ENCODE results near the gene TCP10L. TPM values are rescaled to one million over a fixed set of nuclear protein-coding genes. Genes with fewer than 3 reads are reported as not detected.

Gene TCP10L
- total and polyA plus RNA-seq, 2 of the 4 experiments (the other 2 are of a cell fraction) = 0.09 TPM; not detected in 1

- Histone ChIP-seq H3K56ac (ENCODE audit: extremely low read depth, insufficient read depth, low read length) (no peak overlapping the region), H3K9ac (ENCODE audit: low read depth, low read length) (no peak overlapping the region), H3K18ac (ENCODE audit: low read depth, low read length) (no peak overlapping the region), H3K14ac (replicated peaks; ENCODE audit: low read depth, low read length) (no peak overlapping the region), H2AFZ (replicated peaks; ENCODE audit: low read length, poor library complexity) (no peak overlapping the region), H3K27me3 (ENCODE audit: control insufficient read depth, insufficient read depth, low read length) (peaks cover 35% of the 10 kb centered on the region), H2BK5ac (ENCODE audit: low read depth, low read length, poor library complexity, severe bottlenecking) (no peak overlapping the region), H3K9me3 (ENCODE audit: control insufficient read depth, insufficient read depth, low read length) (no peaks in the 10 kb centered on the region), H4K91ac (ENCODE audit: insufficient read depth, low read depth, low read length) (no peak overlapping the region), H4K5ac (ENCODE audit: low read depth, low read length) (no peak overlapping the region), H3K4ac (ENCODE audit: low read depth, low read length) (no peak overlapping the region), H2BK120ac (ENCODE audit: low read depth, low read length) (no peak overlapping the region), H2BK20ac (ENCODE audit: low read depth, low read length) (no peak overlapping the region), H3K4me3 (ENCODE audit: insufficient read depth, low read depth, low read length) (no peak overlapping the region), H3K4me2 (ENCODE audit: low read depth, low read length) (no peak overlapping the region), H2AK9ac (replicated peaks; ENCODE audit: low read depth, low read length, poor library complexity) (no peak overlapping the region), H4K20me1 (ENCODE audit: insufficient read depth, low read length) (no peaks in the 10 kb centered on the region), H3K9me1 (ENCODE audit: insufficient read depth, low read length) (no peaks in the 10 kb centered on the region), H3K79me1 (ENCODE audit: low read depth in 1 of 2, low read length in 2 of 2) (no peaks in the 10 kb centered on the region), H4K8ac (ENCODE audit: low read depth in 2 of 2, low read length in 2 of 2) (no peak overlapping the region), H2BK15ac (ENCODE audit: low read depth, low read length) (no peak overlapping the region), H3K23ac (ENCODE audit: low read depth, low read length) (no peak overlapping the region), H3K36me3 (ENCODE audit: control insufficient read depth, insufficient read depth, low read length) (no peaks in the 10 kb centered on the region), H3K27ac (ENCODE audit: insufficient read depth, low read length) (no peak overlapping the region), H2AK5ac (ENCODE audit: low read depth, low read length) (no peak overlapping the region), H3K4me1 (ENCODE audit: control insufficient read depth, insufficient read depth, low read length) (no peaks in the 10 kb centered on the region)
- CTCF ChIA-PET = no interaction called here
- DNase-seq = no peak
- POLR2A ChIA-PET (ENCODE audit: unreplicated experiment) = no interaction called here
- no peak for ATAC-seq (ENCODE audit: low read depth)
- dilution Hi-C loops (cut with HindIII; ENCODE audit: low sequenced_read_pairs, unreplicated experiment) = no loop called here
- TF ChIP-seq, protein P1, sequence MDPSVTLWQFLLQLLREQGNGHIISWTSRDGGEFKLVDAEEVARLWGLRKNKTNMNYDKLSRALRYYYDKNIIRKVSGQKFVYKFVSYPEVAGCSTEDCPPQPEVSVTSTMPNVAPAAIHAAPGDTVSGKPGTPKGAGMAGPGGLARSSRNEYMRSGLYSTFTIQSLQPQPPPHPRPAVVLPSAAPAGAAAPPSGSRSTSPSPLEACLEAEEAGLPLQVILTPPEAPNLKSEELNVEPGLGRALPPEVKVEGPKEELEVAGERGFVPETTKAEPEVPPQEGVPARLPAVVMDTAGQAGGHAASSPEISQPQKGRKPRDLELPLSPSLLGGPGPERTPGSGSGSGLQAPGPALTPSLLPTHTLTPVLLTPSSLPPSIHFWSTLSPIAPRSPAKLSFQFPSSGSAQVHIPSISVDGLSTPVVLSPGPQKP (IDR thresholded peaks at IDR 0.05; ENCODE audit: borderline replicate concordance, low read depth, low read length) = no peak
- no peak for TF ChIP-seq BHLHE40 (IDR thresholded peaks at IDR 0.05; ENCODE audit: low read depth, low read length)
- TF ChIP-seq RAD21 (IDR thresholded peaks at IDR 0.05; ENCODE audit: low read length) = no peak
- TF ChIP-seq MAFK (IDR thresholded peaks at IDR 0.05; ENCODE audit: low read depth, low read length) = no peak
- no peak for TF ChIP-seq FOS (IDR thresholded peaks at IDR 0.05; ENCODE audit: low read depth, low read length)
- no peak for TF ChIP-seq MXI1 (IDR thresholded peaks at IDR 0.05; ENCODE audit: borderline replicate concordance, low read depth, low read length)
- no peak for TF ChIP-seq NFE2L2 (IDR thresholded peaks at IDR 0.05; ENCODE audit: low read depth, low read length)
- TF ChIP-seq SMC3 (IDR thresholded peaks at IDR 0.05; ENCODE audit: low read depth, low read length) = no peak
- no peak for TF ChIP-seq CTCF (conservative IDR thresholded peaks at IDR 0.05; ENCODE audit: low read depth, low read length)
- no peak for TF ChIP-seq USF2 (IDR thresholded peaks at IDR 0.05; ENCODE audit: low read depth, low read length)
- no peak for TF ChIP-seq RFX5 (IDR thresholded peaks at IDR 0.05; ENCODE audit: low read depth, low read length)
- no peak for TF ChIP-seq MAZ (IDR thresholded peaks at IDR 0.05; ENCODE audit: borderline replicate concordance, low read depth, low read length)
- no peak for TF ChIP-seq POLR2A (IDR thresholded peaks at IDR 0.05; ENCODE audit: low read depth, low read length)
- TF ChIP-seq CEBPB (IDR thresholded peaks at IDR 0.05; ENCODE audit: low read depth, low read length) = no peak
- no peak for TF ChIP-seq CHD1 (IDR thresholded peaks at IDR 0.05; ENCODE audit: low read depth, low read length)
- in situ Hi-C loops (cut with MboI; ENCODE audit: low sequenced_read_pairs) = no loop called here
- intact Hi-C loops (cut with micrococcal nuclease) = no loop called here
- BruUV-seq (replicated peaks) = no TSS peak
- WGBS, 2 experiments (ENCODE audit: extremely low coverage in 2 of 2, insufficient read length in 1 of 2) = 95% methylated on average over 4 of the region's 13 CpGs; no CpG with 5 or more reads in 1 of the 2 experiments
Observed at GRCh38 chr21:32581732-32582131, 3.6 kb downstream of the TCP10L start.

All from IMR-90 (cell line).